ENCODE results near the gene C5. TPM values are rescaled to one million over a fixed set of nuclear protein-coding genes. Genes with fewer than 3 reads are reported as not detected.

The C5 gene
- total RNA-seq, 2 experiments from 2014 or later = 0.89 to 1.3 TPM

GRCh38 chr9:120924698-120925534 lies 125.2 kb downstream of the C5 start:
- Mint-ChIP-seq H3K4me1 (ENCODE audit: low read depth) (peaks cover 93% of the 10 kb centered on the region), H3K36me3 (ENCODE audit: low read depth) (peaks cover 61% of the 10 kb centered on the region), H3K4me3 (peak overlapping the region; percentile 88), H3K27ac (peak overlapping the region; percentile 100), H3K9me3 (no peaks in the 10 kb centered on the region), H3K27me3 (no peaks in the 10 kb centered on the region)
- TF ChIP-seq CTCF (IDR thresholded peaks at IDR 0.05) = no peak
- DNase-seq (peak in 4 of 14 experiments; percentile 49 to 73 (median 64)), ATAC-seq (ENCODE audit: poor library complexity) (no peak)
- H3K27ac ChIP-seq (ENCODE audit: low read depth in 1 of 2, low read length in 2 of 2) = peak overlapping the region; percentile 98 to 100
- ChIA-PET CTCF (interaction anchor here (1.2 to 2.8 kb wide), 6 partner anchors 9 to 83 kb away, joined by 3 to 8 read pairs (median 6); partner anchors contain the start of gene PSMD5), POLR2A (interaction anchor here (1.2 to 21.8 kb wide), 6 partner anchors 11 to 132 kb away, joined by 3 to 1343 read pairs (median 8); partner anchors contain the start of genes FBXW2 and PHF19)
- intact Hi-C loops (cut with DNase I, micrococcal nuclease) = loop anchor here in 1 of 2 experiments (5.0 kb wide), 1 partner anchor 33 kb away; no protein-coding TSS in a partner anchor
- H3K36me3 ChIP-seq (ENCODE audit: insufficient read depth, low read length) = peaks cover 42% of the 10 kb centered on the region
- H3K27me3 ChIP-seq (ENCODE audit: control insufficient read depth in 1 of 2, insufficient read depth in 2 of 2, low read length in 2 of 2) = no peaks in the 10 kb centered on the region
- no peaks in the 10 kb centered on the region for H3K9me3 ChIP-seq (ENCODE audit: control insufficient read depth in 1 of 2, insufficient read depth in 1 of 2, low read length in 2 of 2)
- peak overlapping the region; percentile 90 for H3K4me3 ChIP-seq (ENCODE audit: low read length)
- H3K4me1 ChIP-seq (ENCODE audit: insufficient read depth, low read length) = peaks cover 96% of the 10 kb centered on the region

- Histone ChIP-seq H3K9me3 (ENCODE audit: control insufficient read depth in 1 of 2, insufficient read depth in 1 of 2, low read length in 2 of 2) (no peaks in the 10 kb centered on the region), H3K4me1 (ENCODE audit: insufficient read depth, low read length) (peaks cover 98% of the 10 kb centered on the region), H3K36me3 (ENCODE audit: insufficient read depth, low read length) (peaks cover 53% of the 10 kb centered on the region), H3K27ac (ENCODE audit: low read depth in 1 of 2, low read length in 2 of 2) (peak overlapping the region; percentile 98 to 100), H3K4me3 (ENCODE audit: low read length) (peak overlapping the region; percentile 90), H3K27me3 (ENCODE audit: control insufficient read depth in 1 of 2, insufficient read depth in 2 of 2, low read length in 2 of 2) (no peaks in the 10 kb centered on the region)
- no peak for TF ChIP-seq CTCF (IDR thresholded peaks at IDR 0.05)
- Mint-ChIP-seq H3K36me3 (ENCODE audit: low read depth) (peaks cover 73% of the 10 kb centered on the region), H3K27ac (peak overlapping the region; percentile 100), H3K27me3 (no peaks in the 10 kb centered on the region), H3K9me3 (no peaks in the 10 kb centered on the region), H3K4me3 (peak overlapping the region; percentile 88), H3K4me1 (ENCODE audit: low read depth) (peaks cover 95% of the 10 kb centered on the region)
- CTCF ChIA-PET = interaction anchor here (0.6 to 2.8 kb wide), 6 partner anchors 12 to 55 kb away, joined by 3 to 8 read pairs (median 4); no protein-coding TSS in a partner anchor
- ATAC-seq (ENCODE audit: poor library complexity) (no peak), DNase-seq (peak in 1 of 14 experiments; percentile 7)
- POLR2A ChIA-PET = interaction anchor here (1.7 to 21.8 kb wide), 5 partner anchors 12 to 80 kb away, joined by 3 to 1343 read pairs (median 8); partner anchors contain the start of gene PHF19
- intact Hi-C loops (cut with DNase I, micrococcal nuclease) = no loop called here
Measured at GRCh38 chr9:120923620-120924328, 126.3 kb downstream of the C5 start.
